MCF 10A (cell line): ENCODE results near the gene PREP. TPM values are rescaled to one million over a fixed set of nuclear protein-coding genes. Genes with fewer than 3 reads are reported as not detected.
A peak's percentile ranks its signal among the peaks of the same experiment; 100 is the strongest.

Source experiments
- BruUV-seq: library from RNA; stranded (reverse); fragments of 400-500 nt; replicated peaks from 2 replicates; lab custom pipeline; 2021; lab: Mats Ljungman, UMichigan
- CTCF ChIA-PET: fragments of 300-600 bp; sonication (Branson Sonifier 250); formaldehyde crosslinking; extraction: SDS; loops from one replicate; lab custom pipeline; 2021; ENCODE audit warnings: antibody characterized with exemption, inconsistent platforms; lab: Yijun Ruan, JAX
- POLR2A ChIA-PET: fragments of 300-600, 350-650 bp; sonication (Branson Sonifier 250); formaldehyde crosslinking; extraction: SDS; loops from one replicate; lab custom pipeline; 2020; ENCODE audit warnings: antibody characterized with exemption, inconsistent platforms; lab: Yijun Ruan, JAX
- DNase-seq: peaks from one replicate; pipeline ENCODE4 v3.0.0-alpha.2; 2018; ENCODE audit not compliant: unreplicated experiment
- H3K27ac Mint-ChIP-seq: one replicate; pipeline ENCODE4 v1.8.0; 2022; ENCODE audit warnings: mild to moderate bottlenecking, low read depth, mixed read lengths; ENCODE audit not compliant: unreplicated experiment
- H3K27me3 Mint-ChIP-seq: one replicate; pipeline ENCODE4 v1.8.0; 2022; ENCODE audit warnings: mixed read lengths; ENCODE audit not compliant: insufficient read depth, unreplicated experiment
- H3K36me3 Mint-ChIP-seq: one replicate; pipeline ENCODE4 v1.8.0; 2022; ENCODE audit warnings: mild to moderate bottlenecking, moderate library complexity, mixed read lengths; ENCODE audit not compliant: insufficient read depth, unreplicated experiment
- H3K4me1 Mint-ChIP-seq: one replicate; pipeline ENCODE4 v1.8.0; 2022; ENCODE audit warnings: mixed read lengths; ENCODE audit not compliant: insufficient read depth, unreplicated experiment
- H3K4me3 Mint-ChIP-seq: one replicate; pipeline ENCODE4 v1.8.0; 2022; ENCODE audit warnings: mild to moderate bottlenecking, moderate library complexity, mixed read lengths; ENCODE audit not compliant: unreplicated experiment
- H3K9me3 Mint-ChIP-seq: one replicate; pipeline ENCODE4 v1.8.0; 2022; ENCODE audit warnings: mixed read lengths; ENCODE audit not compliant: unreplicated experiment
- CTCF ChIP-seq: fragments of 200-600 bp; IDR thresholded peaks from one replicate; pipeline ENCODE4 v1.8.0; 2022; ENCODE audit warnings: antibody characterized with exemption, mild to moderate bottlenecking; ENCODE audit not compliant: unreplicated experiment
- intact Hi-C: fragments of 100-400 bp; cut with micrococcal nuclease; formaldehyde crosslinking; loops from 2 replicates; pipeline ENCODE4 v1.14.1; 2022
- total RNA-seq: library from RNA; stranded (reverse); gene quantifications from 2 replicates; pipeline ENCODE4 v1.2.3, GENCODE V29; 2022

The PREP gene
- total RNA-seq, 1 experiment from 2014 or later = 67.6 TPM

- Mint-ChIP-seq H3K27me3 (no peaks in the 10 kb centered on the region), H3K36me3 (peaks cover 55% of the 10 kb centered on the region), H3K9me3 (no peaks in the 10 kb centered on the region), H3K4me3 (no peak overlapping the region), H3K4me1 (peaks cover 35% of the 10 kb centered on the region), H3K27ac (peak overlapping the region; percentile 42)
- CTCF ChIA-PET = interaction anchor here (1.3 to 1.6 kb wide), 2 partner anchors 39 to 77 kb away, joined by 5 to 6 read pairs; no protein-coding TSS in a partner anchor
- intact Hi-C loops = no loop called here
- POLR2A ChIA-PET = interaction anchor here (1.2 to 1.8 kb wide), 2 partner anchors 35 to 49 kb away, joined by 4 to 5 read pairs; no protein-coding TSS in a partner anchor
- BruUV-seq = no TSS peak
- no peak for TF ChIP-seq CTCF
- no peak for DNase-seq
Measured at GRCh38 chr6:105324386-105324950, 78.4 kb downstream of the PREP start.

DNA sequence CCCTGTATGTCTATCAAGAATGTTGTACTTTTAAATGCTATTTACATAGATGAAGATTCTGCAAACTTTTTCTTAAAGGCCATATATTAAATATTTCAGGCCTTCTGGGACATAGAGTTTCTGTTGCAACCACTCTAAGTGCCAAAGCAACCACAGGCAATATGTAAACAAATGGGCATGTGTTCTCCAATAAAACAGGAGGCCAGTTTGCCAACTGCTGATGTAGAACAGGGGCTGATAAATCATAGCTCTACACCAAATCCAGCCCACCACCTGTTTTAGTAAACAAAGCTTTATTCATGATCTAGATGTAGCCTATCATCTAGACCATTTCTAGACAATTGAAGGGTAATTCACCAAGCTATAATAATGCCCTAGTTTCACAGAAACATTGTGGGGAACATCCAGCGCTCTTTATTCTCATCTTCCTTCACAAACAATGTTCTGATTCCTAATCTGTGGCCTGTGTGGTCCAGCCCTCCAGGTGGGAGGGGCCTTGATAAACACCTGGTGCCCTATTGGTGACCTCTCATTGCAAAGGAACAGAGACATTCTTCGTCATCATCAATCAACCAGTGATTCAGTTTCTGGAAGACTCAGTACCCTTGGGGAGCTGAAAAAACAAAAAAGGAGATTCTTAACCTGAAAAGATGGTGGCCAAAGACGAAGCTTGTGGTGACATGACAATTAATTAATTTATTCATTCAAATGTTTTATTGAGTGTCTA is 80.2 kb downstream of the PREP start:
- TF ChIP-seq CTCF = no peak
- intact Hi-C loops = no loop called here
- H3K27ac Mint-ChIP-seq = no peak overlapping the region
- CTCF ChIA-PET = interaction anchor here (0.6 to 2.0 kb wide), 3 partner anchors 41 to 71 kb away, joined by 3 to 12 read pairs (median 3); no protein-coding TSS in a partner anchor
- TSS peak; percentile 3 for BruUV-seq
- DNase-seq = peak; percentile 14
- H3K9me3 Mint-ChIP-seq = no peaks in the 10 kb centered on the region
- peaks cover 48% of the 10 kb centered on the region for H3K4me1 Mint-ChIP-seq
- H3K36me3 Mint-ChIP-seq = peaks cover 47% of the 10 kb centered on the region
- no peaks in the 10 kb centered on the region for H3K27me3 Mint-ChIP-seq
- POLR2A ChIA-PET = interaction anchor here (1.2 kb wide), 1 partner anchor 10 kb away, joined by 3 read pairs; no protein-coding TSS in a partner anchor
- H3K4me3 Mint-ChIP-seq = no peak overlapping the region

GRCh38 chr6:105321728-105322127 is 81.2 kb downstream of the PREP start:
- no peak for DNase-seq
- Mint-ChIP-seq H3K9me3 (no peaks in the 10 kb centered on the region), H3K36me3 (peaks cover 41% of the 10 kb centered on the region), H3K4me1 (peaks cover 38% of the 10 kb centered on the region), H3K27ac (no peak overlapping the region), H3K27me3 (no peaks in the 10 kb centered on the region), H3K4me3 (no peak overlapping the region)
- no TSS peak for BruUV-seq
- no peak for TF ChIP-seq CTCF
- intact Hi-C loops = no loop called here
- ChIA-PET POLR2A (interaction anchor here (0.7 kb wide), 1 partner anchor 631 kb away, joined by 4 read pairs; no protein-coding TSS in a partner anchor), CTCF (interaction anchor here (2.0 kb wide), 1 partner anchor 42 kb away, joined by 12 read pairs; no protein-coding TSS in a partner anchor)

DNA sequence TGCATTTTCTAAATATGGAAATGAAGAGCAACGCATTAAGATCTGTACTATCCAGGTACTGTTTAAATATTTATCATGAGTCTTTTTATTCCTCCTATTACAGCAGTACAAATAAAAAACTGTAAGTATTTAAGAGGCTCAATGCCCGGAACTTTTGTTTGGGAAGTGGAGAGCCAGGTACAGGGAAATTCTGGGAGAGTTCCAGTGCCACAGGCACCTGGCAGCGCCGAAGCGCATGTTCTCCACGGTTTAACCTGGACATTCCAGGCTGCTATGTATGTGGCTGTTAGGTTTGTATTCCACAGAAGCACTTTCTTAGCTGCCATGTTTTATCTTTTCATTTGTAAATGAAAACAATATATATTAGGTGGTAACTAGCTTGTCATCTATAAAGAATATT is 81.7 kb downstream of the PREP start:
- H3K36me3 Mint-ChIP-seq = peaks cover 40% of the 10 kb centered on the region
- TF ChIP-seq CTCF = no peak
- H3K27me3 Mint-ChIP-seq = no peaks in the 10 kb centered on the region
- POLR2A ChIA-PET = interaction anchor here (0.7 to 4.9 kb wide), 2 partner anchors 81 to 631 kb away, joined by 4 to 25 read pairs; partner anchors contain the start of gene PREP
- peaks cover 34% of the 10 kb centered on the region for H3K4me1 Mint-ChIP-seq
- no peak overlapping the region for H3K27ac Mint-ChIP-seq
- no peak for DNase-seq
- no TSS peak for BruUV-seq
- CTCF ChIA-PET = interaction anchor here (2.0 kb wide), 1 partner anchor 43 kb away, joined by 12 read pairs; no protein-coding TSS in a partner anchor
- H3K4me3 Mint-ChIP-seq = no peak overlapping the region
- H3K9me3 Mint-ChIP-seq = no peaks in the 10 kb centered on the region
- intact Hi-C loops = no loop called here
